WTC11 (cell line): ENCODE measurements around the gene RCBTB1. TPM values are rescaled to one million over a fixed set of nuclear protein-coding genes. Genes with fewer than 3 reads are reported as not detected.

ENCODE experiments used
- ATAC-seq: fragments of 200-7000 bp; cut with Tn5 transposase; 2 replicates; pipeline ENCODE4 v1.10.0; 2021; ENCODE audit warnings: mild to moderate bottlenecking, moderate library complexity
- CTCF ChIA-PET: fragments of 300-600 bp; sonication (Branson Sonifier 250); formaldehyde crosslinking; loops from one replicate; lab custom pipeline; 2021; ENCODE audit warnings: antibody characterized with exemption; lab: Charles Lee
- POLR2A ChIA-PET: fragments of 350-600 bp; sonication (Branson Sonifier 250); formaldehyde crosslinking; loops from one replicate; lab custom pipeline; 2021; ENCODE audit warnings: antibody characterized with exemption; lab: Charles Lee
- DNase-seq: peaks from one replicate; pipeline ENCODE4 v3.0.0; 2021; ENCODE audit warnings: low spot score
- H3K27ac Mint-ChIP-seq: 2 replicates; pipeline ENCODE4 v1.8.0; 2021; ENCODE audit warnings: mixed read lengths
- H3K27me3 Mint-ChIP-seq: 2 replicates; pipeline ENCODE4 v1.8.0; 2021; ENCODE audit warnings: low read depth, mild to moderate bottlenecking, moderate library complexity, mixed read lengths
- H3K36me3 Mint-ChIP-seq: 2 replicates; pipeline ENCODE4 v1.8.0; 2021; ENCODE audit warnings: mixed read lengths
- H3K4me1 Mint-ChIP-seq: 2 replicates; pipeline ENCODE4 v1.8.0; 2022; ENCODE audit warnings: mixed read lengths
- H3K4me3 Mint-ChIP-seq: 2 replicates; pipeline ENCODE4 v1.8.0; 2021; ENCODE audit warnings: mild to moderate bottlenecking, moderate library complexity, mixed read lengths
- H3K9me3 Mint-ChIP-seq: 2 replicates; pipeline ENCODE4 v1.8.0; 2021; ENCODE audit warnings: mixed read lengths
- ESRRA ChIP-seq: sonication (generic); formaldehyde crosslinking; IDR thresholded peaks from 2 replicates; pipeline ENCODE4 v1.8.1; 2022; ENCODE audit warnings: mild to moderate bottlenecking, missing genetic modification reagents, borderline replicate concordance
- ETV6 ChIP-seq: sonication (generic); formaldehyde crosslinking; IDR thresholded peaks from 2 replicates; pipeline ENCODE4 v1.8.1; 2022; ENCODE audit warnings: mild to moderate bottlenecking, missing genetic modification reagents
- FOXJ3 ChIP-seq: sonication (generic); formaldehyde crosslinking; IDR thresholded peaks from 2 replicates; pipeline ENCODE4 v1.9.0; 2021; ENCODE audit warnings: missing genetic modification reagents, mild to moderate bottlenecking, borderline replicate concordance
- IRF2 ChIP-seq: sonication (generic); formaldehyde crosslinking; IDR thresholded peaks from 2 replicates; pipeline ENCODE4 v1.8.0; 2022; ENCODE audit warnings: low read depth, missing genetic modification reagents, borderline replicate concordance
- JAZF1 ChIP-seq: fragments of 250-450 bp; sonication (Bioruptor Pico); IDR thresholded peaks from 2 replicates; pipeline ENCODE4 v1.9.0; 2021; ENCODE audit warnings: moderate library complexity, mild to moderate bottlenecking, inconsistent platforms
- MXD4 ChIP-seq: fragments of 250-450 bp; sonication (Bioruptor Pico); IDR thresholded peaks from 2 replicates; pipeline ENCODE4 v1.8.0; 2021; ENCODE audit warnings: mild to moderate bottlenecking, moderate library complexity, borderline replicate concordance
- NFE2L1 ChIP-seq: sonication (generic); formaldehyde crosslinking; IDR thresholded peaks from 2 replicates; pipeline ENCODE4 v1.8.1; 2023; ENCODE audit warnings: missing genetic modification reagents
- NFYB ChIP-seq: sonication (generic); formaldehyde crosslinking; conservative IDR thresholded peaks from 2 replicates; pipeline ENCODE4 v1.8.0; 2022; ENCODE audit warnings: low read depth, missing genetic modification reagents
- NR1H2 ChIP-seq: sonication (generic); formaldehyde crosslinking; IDR thresholded peaks from 2 replicates; pipeline ENCODE4 v1.9.0; 2021; ENCODE audit warnings: mild to moderate bottlenecking, moderate library complexity, missing genetic modification reagents
- NR3C1 ChIP-seq: sonication (generic); formaldehyde crosslinking; conservative IDR thresholded peaks from 2 replicates; pipeline ENCODE4 v1.8.1; 2023; ENCODE audit warnings: low read depth, mild to moderate bottlenecking, missing genetic modification reagents
- SOX15 ChIP-seq: fragments of 250-450 bp; sonication (Bioruptor Pico); IDR thresholded peaks from 2 replicates; pipeline ENCODE4 v1.9.0; 2021; ENCODE audit warnings: mild to moderate bottlenecking
- ZNF121 ChIP-seq: sonication (generic); formaldehyde crosslinking; IDR thresholded peaks from 2 replicates; pipeline ENCODE4 v1.8.0; 2023; ENCODE audit warnings: missing genetic modification reagents
- ZNF138 ChIP-seq: sonication (generic); formaldehyde crosslinking; conservative IDR thresholded peaks from 2 replicates; pipeline ENCODE4 v1.8.1; 2022; ENCODE audit warnings: mild to moderate bottlenecking, moderate library complexity, missing genetic modification reagents
- ZNF263 ChIP-seq: sonication (generic); formaldehyde crosslinking; IDR thresholded peaks from 2 replicates; pipeline ENCODE4 v1.8.1; 2022; ENCODE audit warnings: low read depth, mild to moderate bottlenecking, moderate library complexity, missing genetic modification reagents
- ZNF416 ChIP-seq: fragments of 250-450 bp; sonication (Bioruptor Pico); IDR thresholded peaks from 2 replicates; pipeline ENCODE4 v1.9.0; 2021; ENCODE audit warnings: mild to moderate bottlenecking, inconsistent platforms
- total RNA-seq: library from RNA; stranded (reverse); gene quantifications from 3 replicates; pipeline ENCODE4 v1.2.3, GENCODE V29; 2021
- TF ChIP-seq, protein P1 (sequence below): sonication (generic); formaldehyde crosslinking; IDR thresholded peaks from 2 replicates; pipeline ENCODE4 v1.8.0; 2022; ENCODE audit warnings: missing genetic modification reagents
- TF ChIP-seq, protein P2 (sequence below): sonication (generic); formaldehyde crosslinking; IDR thresholded peaks from 2 replicates; pipeline ENCODE4 v1.8.1; 2023; ENCODE audit warnings: mild to moderate bottlenecking, missing genetic modification reagents, moderate library complexity
- TF ChIP-seq, protein P3 (sequence below): sonication (generic); formaldehyde crosslinking; IDR thresholded peaks from 2 replicates; pipeline ENCODE4 v1.8.1; 2022; ENCODE audit warnings: mild to moderate bottlenecking, moderate library complexity, missing genetic modification reagents
- TF ChIP-seq, protein P4 (sequence below): sonication (generic); formaldehyde crosslinking; IDR thresholded peaks from 2 replicates; pipeline ENCODE4 v1.8.0; 2022; ENCODE audit warnings: mild to moderate bottlenecking, missing genetic modification reagents
- TF ChIP-seq, protein P5 (sequence below): fragments of 250-450 bp; sonication (Bioruptor Pico); conservative IDR thresholded peaks from 2 replicates; pipeline ENCODE4 v1.9.0; 2021; ENCODE audit warnings: mild to moderate bottlenecking
- TF ChIP-seq, protein P6 (sequence below): sonication (generic); formaldehyde crosslinking; IDR thresholded peaks from 2 replicates; pipeline ENCODE4 v1.8.1; 2022; ENCODE audit warnings: mild to moderate bottlenecking, missing genetic modification reagents, moderate library complexity, borderline replicate concordance
- TF ChIP-seq, protein P7 (sequence below): sonication (generic); formaldehyde crosslinking; IDR thresholded peaks from 2 replicates; pipeline ENCODE4 v1.8.0; 2023; ENCODE audit warnings: missing genetic modification reagents
- TF ChIP-seq, protein P8 (sequence below): sonication (generic); formaldehyde crosslinking; IDR thresholded peaks from 2 replicates; pipeline ENCODE4 v1.8.1; 2023; ENCODE audit warnings: mild to moderate bottlenecking, missing genetic modification reagents, moderate library complexity

RCBTB1 gene
- total RNA-seq, 1 experiment from 2014 or later = 31.3 TPM

DNA sequence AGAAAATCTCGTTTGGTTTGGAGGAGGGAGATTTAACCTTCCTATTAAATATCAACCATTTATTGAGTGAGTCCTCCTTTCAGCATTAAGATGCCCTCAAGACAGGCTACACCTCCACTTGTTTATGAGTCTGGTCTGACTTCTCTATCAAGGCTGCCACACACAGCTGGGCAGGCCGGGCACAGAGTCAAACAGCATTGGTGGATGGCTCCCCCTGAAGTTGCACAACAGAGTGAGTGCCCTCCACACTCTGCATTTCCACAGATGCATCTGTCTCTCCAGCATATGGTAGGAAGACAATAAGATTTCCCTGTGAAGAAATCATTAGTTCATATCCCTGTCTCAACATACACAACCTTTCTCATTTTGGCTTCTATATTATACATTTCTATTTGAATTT is 58.2 kb downstream of the RCBTB1 start (continued):
- no peak for TF ChIP-seq MXD4 (CRISPR knock-in tag)
- TF ChIP-seq ETV6 (CRISPR knock-in tag) = no peak
- TF ChIP-seq IRF2 (CRISPR knock-in tag) = no peak
- TF ChIP-seq NFYB = no peak
- TF ChIP-seq ESRRA = no peak
- TF ChIP-seq, protein P1, sequence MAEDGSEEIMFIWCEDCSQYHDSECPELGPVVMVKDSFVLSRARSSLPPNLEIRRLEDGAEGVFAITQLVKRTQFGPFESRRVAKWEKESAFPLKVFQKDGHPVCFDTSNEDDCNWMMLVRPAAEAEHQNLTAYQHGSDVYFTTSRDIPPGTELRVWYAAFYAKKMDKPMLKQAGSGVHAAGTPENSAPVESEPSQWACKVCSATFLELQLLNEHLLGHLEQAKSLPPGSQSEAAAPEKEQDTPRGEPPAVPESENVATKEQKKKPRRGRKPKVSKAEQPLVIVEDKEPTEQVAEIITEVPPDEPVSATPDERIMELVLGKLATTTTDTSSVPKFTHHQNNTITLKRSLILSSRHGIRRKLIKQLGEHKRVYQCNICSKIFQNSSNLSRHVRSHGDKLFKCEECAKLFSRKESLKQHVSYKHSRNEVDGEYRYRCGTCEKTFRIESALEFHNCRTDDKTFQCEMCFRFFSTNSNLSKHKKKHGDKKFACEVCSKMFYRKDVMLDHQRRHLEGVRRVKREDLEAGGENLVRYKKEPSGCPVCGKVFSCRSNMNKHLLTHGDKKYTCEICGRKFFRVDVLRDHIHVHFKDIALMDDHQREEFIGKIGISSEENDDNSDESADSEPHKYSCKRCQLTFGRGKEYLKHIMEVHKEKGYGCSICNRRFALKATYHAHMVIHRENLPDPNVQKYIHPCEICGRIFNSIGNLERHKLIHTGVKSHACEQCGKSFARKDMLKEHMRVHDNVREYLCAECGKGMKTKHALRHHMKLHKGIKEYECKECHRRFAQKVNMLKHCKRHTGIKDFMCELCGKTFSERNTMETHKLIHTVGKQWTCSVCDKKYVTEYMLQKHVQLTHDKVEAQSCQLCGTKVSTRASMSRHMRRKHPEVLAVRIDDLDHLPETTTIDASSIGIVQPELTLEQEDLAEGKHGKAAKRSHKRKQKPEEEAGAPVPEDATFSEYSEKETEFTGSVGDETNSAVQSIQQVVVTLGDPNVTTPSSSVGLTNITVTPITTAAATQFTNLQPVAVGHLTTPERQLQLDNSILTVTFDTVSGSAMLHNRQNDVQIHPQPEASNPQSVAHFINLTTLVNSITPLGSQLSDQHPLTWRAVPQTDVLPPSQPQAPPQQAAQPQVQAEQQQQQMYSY (CRISPR knock-in tag) = no peak

DNA sequence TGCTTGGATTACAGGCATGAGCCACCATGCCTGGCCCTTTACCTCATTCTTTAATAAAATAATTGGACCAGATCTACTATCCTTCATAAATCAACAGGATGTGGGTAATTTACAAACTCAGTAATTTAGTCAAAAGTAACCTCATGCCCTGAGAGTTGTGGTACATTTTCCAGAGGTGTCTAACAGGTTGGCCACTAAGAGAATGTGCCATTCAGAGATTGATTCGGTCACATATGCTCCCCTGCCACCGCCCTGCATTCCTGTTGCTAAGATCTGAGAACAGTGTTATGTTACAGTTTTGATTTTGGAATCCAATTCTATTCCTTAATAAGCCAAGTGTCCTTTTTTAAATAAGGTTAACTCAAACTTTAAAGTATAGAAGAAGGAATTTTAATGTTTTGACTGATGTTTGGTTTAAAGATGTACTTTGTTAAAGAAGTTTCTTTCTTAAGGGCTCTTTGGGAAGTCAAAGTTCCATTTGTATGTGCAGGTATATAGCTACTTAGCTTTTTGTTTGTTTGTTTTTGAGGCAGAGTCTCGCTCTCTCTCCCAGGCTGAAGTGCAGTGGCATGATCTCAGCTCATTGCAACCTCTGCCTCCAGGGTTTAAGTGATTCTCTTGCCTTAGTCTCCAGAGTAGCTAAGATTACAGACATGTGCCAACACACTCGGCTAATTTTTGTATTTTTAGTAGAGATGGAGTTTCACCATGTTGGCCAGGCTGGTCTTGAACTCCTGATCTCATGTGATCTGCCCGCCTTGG is 60.4 kb downstream of the RCBTB1 start:
- no peaks in the 10 kb centered on the region for H3K9me3 Mint-ChIP-seq
- TF ChIP-seq ZNF416 (CRISPR knock-in tag) = no peak
- TF ChIP-seq, protein P2, sequence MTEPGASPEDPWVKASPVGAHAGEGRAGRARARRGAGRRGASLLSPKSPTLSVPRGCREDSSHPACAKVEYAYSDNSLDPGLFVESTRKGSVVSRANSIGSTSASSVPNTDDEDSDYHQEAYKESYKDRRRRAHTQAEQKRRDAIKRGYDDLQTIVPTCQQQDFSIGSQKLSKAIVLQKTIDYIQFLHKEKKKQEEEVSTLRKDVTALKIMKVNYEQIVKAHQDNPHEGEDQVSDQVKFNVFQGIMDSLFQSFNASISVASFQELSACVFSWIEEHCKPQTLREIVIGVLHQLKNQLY = no peak
- TF ChIP-seq ZNF121 (CRISPR knock-in tag) = no peak
- TF ChIP-seq NFYB = no peak
- TF ChIP-seq FOXJ3 = no peak
- TF ChIP-seq ESRRA = no peak
- no peak for TF ChIP-seq SOX15
- TF ChIP-seq NR3C1 (CRISPR knock-in tag) = no peak
- no peak for TF ChIP-seq ZNF263 (CRISPR knock-in tag)
- TF ChIP-seq, protein P3, sequence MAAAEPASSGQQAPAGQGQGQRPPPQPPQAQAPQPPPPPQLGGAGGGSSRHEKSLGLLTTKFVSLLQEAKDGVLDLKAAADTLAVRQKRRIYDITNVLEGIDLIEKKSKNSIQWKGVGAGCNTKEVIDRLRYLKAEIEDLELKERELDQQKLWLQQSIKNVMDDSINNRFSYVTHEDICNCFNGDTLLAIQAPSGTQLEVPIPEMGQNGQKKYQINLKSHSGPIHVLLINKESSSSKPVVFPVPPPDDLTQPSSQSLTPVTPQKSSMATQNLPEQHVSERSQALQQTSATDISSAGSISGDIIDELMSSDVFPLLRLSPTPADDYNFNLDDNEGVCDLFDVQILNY (CRISPR knock-in tag) = no peak
- no peak for TF ChIP-seq NR1H2 (CRISPR knock-in tag)
- H3K36me3 Mint-ChIP-seq = peaks cover 1% of the 10 kb centered on the region; the same call in 1 of the 2 replicates
- H3K27me3 Mint-ChIP-seq = no peaks in the 10 kb centered on the region
- no peak overlapping the region for H3K4me3 Mint-ChIP-seq
- CTCF ChIA-PET = interaction anchor here (0.5 to 1.1 kb wide), 3 partner anchors 11 to 230 kb away, joined by 3 to 4 read pairs (median 3); no protein-coding TSS in a partner anchor
- POLR2A ChIA-PET = interaction anchor here (0.7 kb wide), 1 partner anchor 500 kb away, joined by 4 read pairs; no protein-coding TSS in a partner anchor
- DNase-seq (no peak), ATAC-seq (no peak)
- no peak overlapping the region for H3K27ac Mint-ChIP-seq
- no peaks in the 10 kb centered on the region for H3K4me1 Mint-ChIP-seq

DNA sequence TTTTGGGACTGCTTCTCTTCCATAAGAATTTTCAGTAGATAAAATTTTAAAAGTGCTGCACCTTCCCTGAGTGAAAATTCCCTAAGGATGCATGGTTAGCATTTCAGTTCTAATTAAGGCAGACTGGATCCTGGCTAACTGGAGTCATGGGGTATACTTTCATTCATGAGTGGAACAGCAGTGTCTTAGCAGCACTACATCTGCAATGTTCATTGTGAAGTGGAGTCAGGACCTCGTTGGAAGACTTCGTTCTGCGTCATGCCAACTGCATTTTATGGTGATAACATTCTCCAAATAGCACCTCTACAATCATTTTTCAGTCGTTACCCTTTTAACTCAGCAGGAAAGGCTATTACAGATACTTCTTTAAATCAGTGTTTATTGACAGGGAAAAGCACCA is 64.1 kb downstream of the RCBTB1 start:
- no peaks in the 10 kb centered on the region for H3K27me3 Mint-ChIP-seq
- TF ChIP-seq, protein P4, sequence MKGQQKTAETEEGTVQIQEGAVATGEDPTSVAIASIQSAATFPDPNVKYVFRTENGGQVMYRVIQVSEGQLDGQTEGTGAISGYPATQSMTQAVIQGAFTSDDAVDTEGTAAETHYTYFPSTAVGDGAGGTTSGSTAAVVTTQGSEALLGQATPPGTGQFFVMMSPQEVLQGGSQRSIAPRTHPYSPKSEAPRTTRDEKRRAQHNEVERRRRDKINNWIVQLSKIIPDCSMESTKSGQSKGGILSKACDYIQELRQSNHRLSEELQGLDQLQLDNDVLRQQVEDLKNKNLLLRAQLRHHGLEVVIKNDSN (CRISPR knock-in tag) = no peak
- TF ChIP-seq JAZF1 (CRISPR knock-in tag) (no peak), ZNF138 (CRISPR knock-in tag) (no peak), NFE2L1 (CRISPR knock-in tag) (no peak), NFYB (no peak)
- TF ChIP-seq, protein P5, sequence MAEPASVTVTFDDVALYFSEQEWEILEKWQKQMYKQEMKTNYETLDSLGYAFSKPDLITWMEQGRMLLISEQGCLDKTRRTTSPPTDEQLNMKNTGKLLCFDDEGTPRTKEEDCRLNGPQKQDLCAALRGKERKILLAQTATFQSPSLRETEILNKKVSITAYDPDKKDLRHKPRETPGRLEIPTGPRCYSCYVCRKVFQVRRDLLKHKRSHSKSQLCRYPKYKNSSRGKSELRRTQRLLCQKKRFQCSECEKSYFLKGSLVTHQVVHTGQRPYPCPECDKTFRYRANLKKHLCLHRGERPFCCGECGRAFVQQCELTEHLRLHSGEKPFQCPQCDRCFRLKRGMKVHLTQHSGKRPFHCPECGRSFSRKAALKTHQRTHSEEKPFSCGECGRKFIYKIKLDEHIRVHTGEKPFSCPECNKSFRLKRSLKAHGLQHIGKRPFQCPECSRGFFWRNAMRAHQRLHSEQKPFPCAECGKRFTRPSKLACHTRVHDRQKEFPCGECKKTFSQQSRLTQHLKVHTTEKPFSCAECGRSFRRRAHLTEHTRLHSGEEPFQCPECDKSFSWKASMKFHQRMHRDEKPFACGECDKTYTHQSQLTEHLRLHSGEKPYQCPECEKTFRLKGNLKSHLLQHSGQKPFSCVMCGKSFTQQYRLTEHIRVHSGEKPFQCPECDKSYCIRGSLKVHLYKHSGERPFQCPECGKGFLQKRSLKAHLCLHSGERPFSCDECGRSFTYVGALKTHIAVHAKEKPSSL (CRISPR knock-in tag) = no peak
- TF ChIP-seq, protein P6, sequence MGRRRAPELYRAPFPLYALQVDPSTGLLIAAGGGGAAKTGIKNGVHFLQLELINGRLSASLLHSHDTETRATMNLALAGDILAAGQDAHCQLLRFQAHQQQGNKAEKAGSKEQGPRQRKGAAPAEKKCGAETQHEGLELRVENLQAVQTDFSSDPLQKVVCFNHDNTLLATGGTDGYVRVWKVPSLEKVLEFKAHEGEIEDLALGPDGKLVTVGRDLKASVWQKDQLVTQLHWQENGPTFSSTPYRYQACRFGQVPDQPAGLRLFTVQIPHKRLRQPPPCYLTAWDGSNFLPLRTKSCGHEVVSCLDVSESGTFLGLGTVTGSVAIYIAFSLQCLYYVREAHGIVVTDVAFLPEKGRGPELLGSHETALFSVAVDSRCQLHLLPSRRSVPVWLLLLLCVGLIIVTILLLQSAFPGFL = no peak
- TF ChIP-seq, protein P7, sequence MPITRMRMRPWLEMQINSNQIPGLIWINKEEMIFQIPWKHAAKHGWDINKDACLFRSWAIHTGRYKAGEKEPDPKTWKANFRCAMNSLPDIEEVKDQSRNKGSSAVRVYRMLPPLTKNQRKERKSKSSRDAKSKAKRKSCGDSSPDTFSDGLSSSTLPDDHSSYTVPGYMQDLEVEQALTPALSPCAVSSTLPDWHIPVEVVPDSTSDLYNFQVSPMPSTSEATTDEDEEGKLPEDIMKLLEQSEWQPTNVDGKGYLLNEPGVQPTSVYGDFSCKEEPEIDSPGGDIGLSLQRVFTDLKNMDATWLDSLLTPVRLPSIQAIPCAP (CRISPR knock-in tag) = no peak
- TF ChIP-seq, protein P8, sequence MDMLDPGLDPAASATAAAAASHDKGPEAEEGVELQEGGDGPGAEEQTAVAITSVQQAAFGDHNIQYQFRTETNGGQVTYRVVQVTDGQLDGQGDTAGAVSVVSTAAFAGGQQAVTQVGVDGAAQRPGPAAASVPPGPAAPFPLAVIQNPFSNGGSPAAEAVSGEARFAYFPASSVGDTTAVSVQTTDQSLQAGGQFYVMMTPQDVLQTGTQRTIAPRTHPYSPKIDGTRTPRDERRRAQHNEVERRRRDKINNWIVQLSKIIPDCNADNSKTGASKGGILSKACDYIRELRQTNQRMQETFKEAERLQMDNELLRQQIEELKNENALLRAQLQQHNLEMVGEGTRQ (CRISPR knock-in tag) = no peak

More for the DNA sequence above, 64.1 kb downstream of the RCBTB1 start:
- ChIA-PET CTCF (no interaction called here), POLR2A (no interaction called here)
- H3K4me3 Mint-ChIP-seq = no peak overlapping the region
- H3K4me1 Mint-ChIP-seq = no peaks in the 10 kb centered on the region
- H3K36me3 Mint-ChIP-seq = no peaks in the 10 kb centered on the region
- H3K9me3 Mint-ChIP-seq = no peaks in the 10 kb centered on the region
- no peak for ATAC-seq
- no peak for DNase-seq
- no peak overlapping the region for H3K27ac Mint-ChIP-seq
